Transverse colon (tissue), 4 donors: ENCODE measurements around the gene DDX28. TPM values are rescaled to one million over a fixed set of nuclear protein-coding genes. Genes with fewer than 3 reads are reported as not detected.
A peak's percentile ranks its signal among the peaks of the same experiment; 100 is the strongest.

Source experiments
- DNase-seq: peaks from one replicate; pipeline ENCODE4 v3.0.0-alpha.2; 2019
- H3K27ac ChIP-seq, 4 donors: fragments of 200-600 bp; sonication (generic); 2 replicates each; pipeline ENCODE4 v1.5.1; 2016 to 2018; ENCODE audit warnings: inconsistent platforms in 4 of 4
- H3K27me3 ChIP-seq: fragments of 200-600 bp; sonication (generic); 2 replicates; pipeline ENCODE4 v1.5.1; 2017; ENCODE audit warnings: inconsistent platforms
- H3K36me3 ChIP-seq, 4 donors: fragments of 200-600 bp; sonication (generic); 2 replicates each; pipeline ENCODE4 v1.5.1; 2017 to 2019; ENCODE audit warnings: inconsistent platforms in 4 of 4
- H3K4me1 ChIP-seq, 4 donors: fragments of 200-600 bp; sonication (generic); 2 replicates each; pipeline ENCODE4 v1.5.1; 2017 to 2020; ENCODE audit warnings: inconsistent platforms in 4 of 4
- H3K4me3 ChIP-seq, 4 donors: fragments of 200-600 bp; sonication (generic); 1 replicate in 1 of 4; 2 replicates in 3 of 4; pipeline versions ENCODE4 v1.5.1 to v1.6.1; 2017 to 2019; ENCODE audit warnings: inconsistent platforms in 4 of 4
- H3K9me3 ChIP-seq, 2 donors: fragments of 200-600 bp; sonication (generic); 2 replicates each; pipeline ENCODE4 v1.5.1; 2017 to 2019; ENCODE audit warnings: inconsistent platforms in 2 of 2
- EP300 ChIP-seq: sonication (generic); formaldehyde crosslinking; IDR thresholded peaks from one replicate; pipeline ENCODE4 v1.6.1; 2017; ENCODE audit warnings: antibody characterized with exemption, low read depth
- POLR2A ChIP-seq: fragments of 450-650 bp; IDR thresholded peaks from one replicate; pipeline ENCODE4 v1.6.1; 2016; ENCODE audit warnings: antibody characterized with exemption, mild to moderate bottlenecking, moderate library complexity
- POLR2AphosphoS5 ChIP-seq, 3 donors: sonication (generic); formaldehyde crosslinking; IDR thresholded peaks; one replicate each; pipeline ENCODE4 v1.6.1; 2016; ENCODE audit warnings: antibody characterized with exemption in 3 of 3
- WGBS, 2 donors: methylation state at CpG; one replicate each; pipeline ENCODE4 v1.1.5; 2018; ENCODE audit warnings: low coverage in 1 of 2; 5-methylcytosine and 5-hydroxymethylcytosine counted together
- in situ Hi-C, 4 donors: fragments of 200-750 bp; cut with MboI; loops; one replicate each; pipeline versions ENCODE4 v1.15.0 to v1.15.1; 2017; ENCODE audit warnings: low sequenced_read_pairs in 3 of 4, low pct_ligation_motif_present in 1 of 4, low pct_unique_long_range_greater_than_20kb in 1 of 4
- intact Hi-C: fragments of 100-400 bp; cut with DNase I; formaldehyde crosslinking; loops from one replicate; pipeline ENCODE4 v1.15.1; 2023; ENCODE audit warnings: low total_unique reads
- total RNA-seq, 4 donors: library from RNA; depleted of rRNA; stranded (reverse); fragments of >200 nt; gene quantifications; one replicate each; pipeline ENCODE4 v1.1.0, GENCODE V29; 2016
- TF ChIP-seq, protein P1 (sequence below), 5 experiments: fragments of 200-600 bp in 3 of 5; fragments of 450-650 bp in 2 of 5; sonication (generic) in 3 of 5; IDR thresholded peaks; 1 replicate in 2 of 5; 2 replicates in 3 of 5; pipeline ENCODE4 v1.5.1; 2016 to 2017; ENCODE audit warnings: antibody characterized with exemption in 5 of 5, inconsistent platforms in 3 of 5, mild to moderate bottlenecking in 2 of 5, moderate library complexity in 1 of 5

Gene DDX28
- total RNA-seq, 4 donors from 2014 or later: 4.8 to 13.1 (median 6.2) TPM

DNA sequence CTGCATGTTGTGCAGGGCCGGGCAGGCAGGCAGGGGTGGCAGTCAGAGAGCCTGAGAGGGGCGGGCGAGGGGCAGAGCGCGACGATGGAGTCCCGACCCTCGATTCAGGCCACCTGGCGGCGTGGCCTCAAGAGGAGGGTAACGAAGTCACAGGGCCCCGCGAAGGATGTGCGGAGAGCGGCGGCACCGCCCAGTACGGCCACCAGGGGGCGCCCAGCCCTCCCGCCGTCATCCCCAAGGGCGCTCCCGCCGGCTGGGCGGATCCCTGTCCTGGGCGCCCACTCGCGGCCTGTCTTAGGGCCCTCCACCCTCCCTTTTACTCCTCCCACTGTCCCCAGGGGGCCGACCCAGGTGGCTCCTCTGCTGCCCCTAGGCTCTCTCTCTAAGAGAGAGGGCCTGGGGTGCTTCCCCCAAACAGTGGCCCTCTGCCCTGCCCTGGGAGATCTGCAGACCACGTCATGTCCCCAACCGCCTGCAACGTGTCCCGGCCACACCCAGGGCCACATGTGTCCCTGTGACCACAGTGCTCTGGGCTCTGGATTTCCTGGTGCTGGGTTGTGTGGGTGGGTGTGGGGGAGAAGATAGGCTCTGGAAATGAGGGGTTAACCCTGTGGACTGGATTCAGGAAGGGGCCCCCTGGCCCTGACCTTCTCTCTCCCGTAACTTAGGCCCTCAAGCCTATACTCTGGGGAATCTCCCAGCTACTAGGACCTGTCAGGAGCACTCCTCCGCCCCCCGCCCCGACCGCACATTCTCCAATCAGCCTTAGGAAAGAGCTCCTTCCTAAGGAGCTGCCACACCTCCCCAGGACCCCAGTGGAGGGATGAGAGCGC, 29.6 kb downstream of the DDX28 start:
- Histone ChIP-seq H3K9me3 (no peaks in the 10 kb centered on the region), H3K36me3 (no peaks in the 10 kb centered on the region), H3K27ac (peak overlapping the region; percentile 55 to 71 (median 62)), H3K4me1 (peaks cover 5 to 12% (median 8%) of the 10 kb centered on the region in 4 donors), H3K27me3 (no peaks in the 10 kb centered on the region), H3K4me3 (peak overlapping the region in 3 of 4 donors; percentile 17 to 43 (median 21))
- TF ChIP-seq POLR2AphosphoS5 (IDR thresholded peaks at IDR 0.05) (no peak), EP300 (no peak), POLR2A (peak; percentile 16)
- TF ChIP-seq, protein P1, sequence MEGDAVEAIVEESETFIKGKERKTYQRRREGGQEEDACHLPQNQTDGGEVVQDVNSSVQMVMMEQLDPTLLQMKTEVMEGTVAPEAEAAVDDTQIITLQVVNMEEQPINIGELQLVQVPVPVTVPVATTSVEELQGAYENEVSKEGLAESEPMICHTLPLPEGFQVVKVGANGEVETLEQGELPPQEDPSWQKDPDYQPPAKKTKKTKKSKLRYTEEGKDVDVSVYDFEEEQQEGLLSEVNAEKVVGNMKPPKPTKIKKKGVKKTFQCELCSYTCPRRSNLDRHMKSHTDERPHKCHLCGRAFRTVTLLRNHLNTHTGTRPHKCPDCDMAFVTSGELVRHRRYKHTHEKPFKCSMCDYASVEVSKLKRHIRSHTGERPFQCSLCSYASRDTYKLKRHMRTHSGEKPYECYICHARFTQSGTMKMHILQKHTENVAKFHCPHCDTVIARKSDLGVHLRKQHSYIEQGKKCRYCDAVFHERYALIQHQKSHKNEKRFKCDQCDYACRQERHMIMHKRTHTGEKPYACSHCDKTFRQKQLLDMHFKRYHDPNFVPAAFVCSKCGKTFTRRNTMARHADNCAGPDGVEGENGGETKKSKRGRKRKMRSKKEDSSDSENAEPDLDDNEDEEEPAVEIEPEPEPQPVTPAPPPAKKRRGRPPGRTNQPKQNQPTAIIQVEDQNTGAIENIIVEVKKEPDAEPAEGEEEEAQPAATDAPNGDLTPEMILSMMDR (IDR thresholded peaks at IDR 0.05): peak; percentile 94 to 100 (median 99)
- peak; percentile 86 for DNase-seq
- in situ Hi-C loops (loop anchor here in 1 of 4 donors (10.0 kb wide), 1 partner anchor 51 kb away; no protein-coding TSS in a partner anchor), intact Hi-C loops (loop anchor here (1.0 kb wide), 1 partner anchor 47 kb away; no protein-coding TSS in a partner anchor)
- 24% methylated on average over 22 of the region's 39 CpGs; no CpG with 5 or more reads in 1 of the 2 donors for WGBS, 2 donors

DNA sequence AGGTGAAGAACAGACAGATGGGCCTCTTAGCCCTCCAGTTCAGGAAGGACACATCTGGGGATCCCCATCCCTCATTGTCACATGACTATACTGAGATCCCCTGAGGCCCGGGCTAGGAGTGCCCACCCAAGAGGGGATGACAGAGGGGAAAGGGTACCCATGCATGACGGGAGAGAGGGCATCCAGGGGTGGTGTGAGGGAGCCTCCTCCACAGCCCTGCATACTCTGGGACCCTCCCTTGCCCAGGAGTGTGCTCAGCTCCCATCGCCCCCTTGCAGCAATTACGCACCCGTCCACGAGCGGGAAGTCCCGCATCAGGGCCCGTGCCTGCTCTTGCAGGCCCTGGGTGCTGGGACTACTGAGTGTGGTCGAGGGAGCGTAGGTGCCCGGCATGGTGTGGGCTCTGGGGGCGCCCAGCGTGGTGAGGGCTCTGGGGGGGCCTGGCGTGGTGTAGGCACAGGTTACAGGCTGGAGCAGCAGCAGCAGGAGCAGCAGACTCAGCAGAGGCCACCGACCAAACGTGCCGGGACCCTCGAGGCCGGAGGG, 30.3 kb downstream of the DDX28 start:
- no peaks in the 10 kb centered on the region for H3K27me3 ChIP-seq
- TF ChIP-seq POLR2A: no peak
- TF ChIP-seq, protein P1 (IDR thresholded peaks at IDR 0.05): no peak
- TF ChIP-seq EP300: no peak
- intact Hi-C loops: loop anchor here (1.0 kb wide), 1 partner anchor 48 kb away; no protein-coding TSS in a partner anchor
- H3K4me1 ChIP-seq: peaks cover 5 to 12% (median 8%) of the 10 kb centered on the region in 4 donors
- in situ Hi-C loops: loop anchor here in 1 of 4 donors (10.0 kb wide), 1 partner anchor 52 kb away; no protein-coding TSS in a partner anchor
- 69% methylated on average over 16 of the region's 20 CpGs; no CpG with 5 or more reads in 1 of the 2 donors for WGBS, 2 donors
- H3K27ac ChIP-seq: peak overlapping the region in 2 of 4 donors; percentile 68 to 71
- no peak overlapping the region for H3K4me3 ChIP-seq
- no peaks in the 10 kb centered on the region for H3K9me3 ChIP-seq
- no peaks in the 10 kb centered on the region for H3K36me3 ChIP-seq
- no peak for DNase-seq

DNA sequence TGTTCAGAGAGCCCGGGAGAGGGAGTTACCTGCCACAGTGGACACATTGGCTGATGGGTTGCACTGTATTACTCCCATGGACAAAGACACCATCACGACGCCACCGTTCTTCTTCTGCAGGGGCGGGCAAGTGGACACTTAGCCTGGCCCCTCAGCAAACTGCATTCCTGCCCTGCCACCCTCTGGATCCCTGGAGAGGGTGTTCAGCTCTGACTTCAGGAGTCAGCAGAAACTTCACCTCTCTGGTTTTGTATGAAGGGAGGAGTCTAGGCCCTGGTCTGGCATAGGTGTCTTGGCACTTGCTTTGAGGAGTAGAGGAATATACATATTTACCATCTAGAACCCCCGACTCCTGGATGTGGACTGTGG, 33.0 kb downstream of the DDX28 start:
- Histone ChIP-seq H3K4me1 (peaks cover 5 to 20% (median 8%) of the 10 kb centered on the region in 4 donors), H3K4me3 (no peak overlapping the region), H3K27me3 (no peaks in the 10 kb centered on the region), H3K36me3 (no peaks in the 10 kb centered on the region), H3K27ac (no peak overlapping the region), H3K9me3 (no peaks in the 10 kb centered on the region)
- WGBS, 2 donors: 73 to 86% methylated on average over 1 to 6 of the region's 6 CpGs
- TF ChIP-seq EP300: no peak
- no peak for TF ChIP-seq POLR2A
- TF ChIP-seq, protein P1 (IDR thresholded peaks at IDR 0.05): no peak
- TF ChIP-seq POLR2AphosphoS5 (IDR thresholded peaks at IDR 0.05): no peak
- no peak for DNase-seq
- intact Hi-C loops: no loop called here
- in situ Hi-C loops: loop anchor here in 1 of 4 donors (10.0 kb wide), 1 partner anchor 55 kb away; no protein-coding TSS in a partner anchor

DNA sequence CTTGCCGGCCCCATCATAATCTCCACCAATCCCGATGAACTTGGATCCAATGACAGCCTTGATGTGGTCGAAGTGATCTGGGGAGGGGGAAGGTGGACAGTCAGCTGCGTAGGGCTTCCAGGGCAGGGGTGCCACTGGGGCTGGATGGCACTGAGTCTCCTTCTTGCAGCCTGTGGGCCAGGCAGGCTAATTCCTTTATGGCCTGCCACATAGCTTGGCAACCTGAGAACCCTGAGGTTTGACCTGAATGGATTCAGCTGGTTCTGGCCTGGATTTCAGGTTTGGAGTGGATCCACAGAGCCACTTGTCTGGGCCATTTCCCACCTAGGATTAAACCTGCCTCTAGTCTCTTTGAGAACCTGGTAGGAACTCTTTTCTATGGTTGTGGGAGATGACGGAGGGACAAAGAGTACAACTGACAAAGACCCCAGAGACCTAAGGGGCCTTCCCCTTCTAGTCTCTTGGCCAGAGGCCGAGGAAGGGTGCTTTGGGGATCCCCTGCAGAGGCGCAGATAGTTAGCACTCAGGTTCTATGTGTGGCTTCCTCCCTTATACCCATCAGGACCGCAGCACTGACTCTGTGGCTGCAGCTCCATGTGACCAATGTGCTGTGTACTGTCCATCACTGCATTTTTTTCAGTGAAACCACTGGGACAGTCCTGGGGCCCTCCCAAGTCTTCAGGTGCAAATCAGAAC, 33.6 kb downstream of the DDX28 start:
- WGBS, 2 donors: 82 to 90% methylated on average over 2 to 8 of the region's 8 CpGs
- in situ Hi-C loops: loop anchor here in 1 of 4 donors (10.0 kb wide), 1 partner anchor 55 kb away; no protein-coding TSS in a partner anchor
- Histone ChIP-seq H3K27ac (no peak overlapping the region), H3K4me1 (peaks cover 5 to 25% (median 8%) of the 10 kb centered on the region in 4 donors), H3K36me3 (no peaks in the 10 kb centered on the region), H3K9me3 (no peaks in the 10 kb centered on the region), H3K27me3 (no peaks in the 10 kb centered on the region), H3K4me3 (no peak overlapping the region)
- intact Hi-C loops: loop anchor here (5.0 kb wide), 1 partner anchor 238 kb away; no protein-coding TSS in a partner anchor
- TF ChIP-seq POLR2A (no peak), EP300 (no peak), POLR2AphosphoS5 (IDR thresholded peaks at IDR 0.05) (no peak)
- TF ChIP-seq, protein P1 (IDR thresholded peaks at IDR 0.05): no peak
- DNase-seq: no peak
